WTC11 (cell line): ENCODE results near the gene C11orf97. TPM values are rescaled to one million over a fixed set of nuclear protein-coding genes. Genes with fewer than 3 reads are reported as not detected.

Experiments used
- ATAC-seq: fragments of 200-7000 bp; cut with Tn5 transposase; 2 replicates; pipeline ENCODE4 v1.10.0; 2021; ENCODE audit warnings: mild to moderate bottlenecking, moderate library complexity
- CTCF ChIA-PET: fragments of 300-600 bp; sonication (Branson Sonifier 250); formaldehyde crosslinking; loops from one replicate; lab custom pipeline; 2021; ENCODE audit warnings: antibody characterized with exemption; lab: Charles Lee
- POLR2A ChIA-PET: fragments of 350-600 bp; sonication (Branson Sonifier 250); formaldehyde crosslinking; loops from one replicate; lab custom pipeline; 2021; ENCODE audit warnings: antibody characterized with exemption; lab: Charles Lee
- DNase-seq: peaks from one replicate; pipeline ENCODE4 v3.0.0; 2021; ENCODE audit warnings: low spot score
- H3K27ac Mint-ChIP-seq: 2 replicates; pipeline ENCODE4 v1.8.0; 2021; ENCODE audit warnings: mixed read lengths
- H3K27me3 Mint-ChIP-seq: 2 replicates; pipeline ENCODE4 v1.8.0; 2021; ENCODE audit warnings: low read depth, mild to moderate bottlenecking, moderate library complexity, mixed read lengths
- H3K36me3 Mint-ChIP-seq: 2 replicates; pipeline ENCODE4 v1.8.0; 2021; ENCODE audit warnings: mixed read lengths
- H3K4me1 Mint-ChIP-seq: 2 replicates; pipeline ENCODE4 v1.8.0; 2022; ENCODE audit warnings: mixed read lengths
- H3K4me3 Mint-ChIP-seq: 2 replicates; pipeline ENCODE4 v1.8.0; 2021; ENCODE audit warnings: mild to moderate bottlenecking, moderate library complexity, mixed read lengths
- H3K9me3 Mint-ChIP-seq: 2 replicates; pipeline ENCODE4 v1.8.0; 2021; ENCODE audit warnings: mixed read lengths
- CTCF ChIP-seq: fragments of 200-600 bp; IDR thresholded peaks from 2 replicates; pipeline ENCODE4 v1.8.0; 2022; ENCODE audit warnings: antibody characterized with exemption
- FOXJ3 ChIP-seq: sonication (generic); formaldehyde crosslinking; IDR thresholded peaks from 2 replicates; pipeline ENCODE4 v1.9.0; 2021; ENCODE audit warnings: missing genetic modification reagents, mild to moderate bottlenecking, borderline replicate concordance
- FOXK1 ChIP-seq: sonication (generic); formaldehyde crosslinking; IDR thresholded peaks from 2 replicates; pipeline ENCODE4 v1.8.0; 2022; ENCODE audit warnings: mild to moderate bottlenecking, moderate library complexity, missing genetic modification reagents
- GABPB1 ChIP-seq: sonication (generic); formaldehyde crosslinking; IDR thresholded peaks from 2 replicates; pipeline ENCODE4 v1.8.1; 2023; ENCODE audit warnings: mild to moderate bottlenecking, missing genetic modification reagents
- GRHL2 ChIP-seq: fragments of 250-450 bp; sonication (Bioruptor Pico); IDR thresholded peaks from 2 replicates; pipeline ENCODE4 v1.8.0; 2022; ENCODE audit warnings: mild to moderate bottlenecking, moderate library complexity; ENCODE audit not compliant: insufficient replicate concordance, severe bottlenecking
- HMGA2 ChIP-seq: fragments of 250-450 bp; sonication (Bioruptor Pico); IDR thresholded peaks from 2 replicates; pipeline ENCODE4 v1.4.0; 2021; ENCODE audit warnings: mild to moderate bottlenecking, moderate library complexity
- HMGXB4 ChIP-seq: sonication (generic); formaldehyde crosslinking; IDR thresholded peaks from 2 replicates; pipeline ENCODE4 v1.8.1; 2023; ENCODE audit warnings: mild to moderate bottlenecking, moderate library complexity, missing genetic modification reagents
- JUN ChIP-seq: sonication (generic); formaldehyde crosslinking; IDR thresholded peaks from 2 replicates; pipeline ENCODE4 v1.8.0; 2023; ENCODE audit warnings: mild to moderate bottlenecking, missing genetic modification reagents
- NFATC4 ChIP-seq: fragments of 250-450 bp; sonication (Bioruptor Pico); IDR thresholded peaks from 2 replicates; pipeline ENCODE4 v1.9.0; 2021; ENCODE audit warnings: mild to moderate bottlenecking
- NFYB ChIP-seq: sonication (generic); formaldehyde crosslinking; conservative IDR thresholded peaks from 2 replicates; pipeline ENCODE4 v1.8.0; 2022; ENCODE audit warnings: low read depth, missing genetic modification reagents
- NR1H2 ChIP-seq: sonication (generic); formaldehyde crosslinking; IDR thresholded peaks from 2 replicates; pipeline ENCODE4 v1.9.0; 2021; ENCODE audit warnings: mild to moderate bottlenecking, moderate library complexity, missing genetic modification reagents
- NR3C1 ChIP-seq: sonication (generic); formaldehyde crosslinking; conservative IDR thresholded peaks from 2 replicates; pipeline ENCODE4 v1.8.1; 2023; ENCODE audit warnings: low read depth, mild to moderate bottlenecking, missing genetic modification reagents
- OVOL2 ChIP-seq: fragments of 250-450 bp; sonication (Bioruptor Pico); IDR thresholded peaks from 2 replicates; pipeline ENCODE4 v1.9.0; 2021; ENCODE audit warnings: mild to moderate bottlenecking, borderline replicate concordance
- PREB ChIP-seq: sonication (generic); formaldehyde crosslinking; IDR thresholded peaks from 2 replicates; pipeline ENCODE4 v1.8.1; 2022; ENCODE audit warnings: mild to moderate bottlenecking, missing genetic modification reagents, moderate library complexity, borderline replicate concordance
- SMAD4 ChIP-seq: sonication (generic); formaldehyde crosslinking; IDR thresholded peaks from 2 replicates; pipeline ENCODE4 v1.8.0; 2022; ENCODE audit warnings: mild to moderate bottlenecking, missing genetic modification reagents
- SP1 ChIP-seq: sonication (generic); formaldehyde crosslinking; conservative IDR thresholded peaks from 2 replicates; pipeline ENCODE4 v1.8.1; 2022; ENCODE audit warnings: missing genetic modification reagents
- TEAD4 ChIP-seq: sonication (generic); formaldehyde crosslinking; IDR thresholded peaks from 2 replicates; pipeline ENCODE4 v1.8.0; 2022; ENCODE audit warnings: mild to moderate bottlenecking, missing genetic modification reagents
- ZNF317 ChIP-seq: sonication (generic); formaldehyde crosslinking; IDR thresholded peaks from 2 replicates; pipeline ENCODE4 v1.8.1; 2023; ENCODE audit warnings: low read depth, mild to moderate bottlenecking, moderate library complexity, missing genetic modification reagents, borderline replicate concordance
- ZNF396 ChIP-seq: fragments of 250-450 bp; sonication (Bioruptor Pico); IDR thresholded peaks from 2 replicates; pipeline ENCODE4 v1.8.0; 2021; ENCODE audit warnings: mild to moderate bottlenecking, moderate library complexity, borderline replicate concordance
- ZNF416 ChIP-seq: fragments of 250-450 bp; sonication (Bioruptor Pico); IDR thresholded peaks from 2 replicates; pipeline ENCODE4 v1.9.0; 2021; ENCODE audit warnings: mild to moderate bottlenecking, inconsistent platforms
- ZNF512 ChIP-seq: sonication (generic); formaldehyde crosslinking; IDR thresholded peaks from 2 replicates; pipeline ENCODE4 v1.8.1; 2022; ENCODE audit warnings: missing genetic modification reagents, borderline replicate concordance
- total RNA-seq: library from RNA; stranded (reverse); gene quantifications from 3 replicates; pipeline ENCODE4 v1.2.3, GENCODE V29; 2021
- TF ChIP-seq, protein P1 (sequence below): sonication (generic); formaldehyde crosslinking; IDR thresholded peaks from 2 replicates; pipeline ENCODE4 v1.8.1; 2022; ENCODE audit warnings: mild to moderate bottlenecking, moderate library complexity, missing genetic modification reagents
- TF ChIP-seq, protein P2 (sequence below): fragments of 250-450 bp; sonication (Bioruptor Pico); IDR thresholded peaks from 2 replicates; pipeline ENCODE4 v1.9.0; 2021; ENCODE audit warnings: moderate library complexity, mild to moderate bottlenecking, inconsistent platforms, borderline replicate concordance
- TF ChIP-seq, protein P3 (sequence below): sonication (generic); formaldehyde crosslinking; IDR thresholded peaks from 2 replicates; pipeline ENCODE4 v1.8.1; 2023; ENCODE audit warnings: mild to moderate bottlenecking, missing genetic modification reagents, moderate library complexity

Gene C11orf97
- total RNA-seq, 1 experiment from 2014 or later = not detected

- POLR2A ChIA-PET = interaction anchor here (1.1 kb wide), 1 partner anchor 22 kb away, joined by 3 read pairs; the partner anchor contains the start of gene FUT4
- H3K36me3 Mint-ChIP-seq = no peaks in the 10 kb centered on the region
- no peaks in the 10 kb centered on the region for H3K9me3 Mint-ChIP-seq
These were observed 9.4 kb downstream of the C11orf97 start for GRCh38 chr11:94521684-94522083.

DNA sequence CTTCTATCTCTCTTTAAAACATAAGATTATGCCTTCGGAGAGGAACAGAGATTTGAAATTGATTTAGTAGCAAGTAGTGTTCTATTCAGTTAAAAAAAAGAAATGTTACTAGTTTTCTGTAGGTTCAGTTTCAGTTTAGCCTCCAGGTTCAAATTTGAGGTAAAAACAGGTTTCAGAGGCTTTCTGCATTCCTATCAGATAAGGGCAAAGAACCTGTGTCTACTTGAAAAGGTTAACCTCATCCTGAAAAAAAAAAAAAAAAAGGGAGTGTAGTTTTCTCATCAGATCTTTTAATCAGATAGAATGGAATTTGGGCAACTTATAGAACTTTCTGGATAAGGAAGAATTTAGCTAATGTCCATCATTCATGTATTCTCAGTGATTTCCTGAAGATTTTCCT, 12.1 kb downstream of the C11orf97 start:
- ChIA-PET CTCF (interaction anchor here (1.9 kb wide), 1 partner anchor 629 kb away, joined by 5 read pairs; no protein-coding TSS in a partner anchor), POLR2A (interaction anchor here (0.7 kb wide), 1 partner anchor 1770 kb away, joined by 4 read pairs; no protein-coding TSS in a partner anchor)
- DNase-seq (no peak), ATAC-seq (no peak)
- H3K36me3 Mint-ChIP-seq = no peaks in the 10 kb centered on the region
- H3K27ac Mint-ChIP-seq = no peak overlapping the region
- H3K27me3 Mint-ChIP-seq = peaks cover 16% of the 10 kb centered on the region
- H3K4me1 Mint-ChIP-seq = no peaks in the 10 kb centered on the region
- no peak overlapping the region for H3K4me3 Mint-ChIP-seq
- H3K9me3 Mint-ChIP-seq = no peaks in the 10 kb centered on the region
- TF ChIP-seq NR3C1 (CRISPR knock-in tag) = no peak
- no peak for TF ChIP-seq OVOL2
- no peak for TF ChIP-seq GABPB1 (CRISPR knock-in tag)
- TF ChIP-seq PREB = no peak
- TF ChIP-seq, protein P1, sequence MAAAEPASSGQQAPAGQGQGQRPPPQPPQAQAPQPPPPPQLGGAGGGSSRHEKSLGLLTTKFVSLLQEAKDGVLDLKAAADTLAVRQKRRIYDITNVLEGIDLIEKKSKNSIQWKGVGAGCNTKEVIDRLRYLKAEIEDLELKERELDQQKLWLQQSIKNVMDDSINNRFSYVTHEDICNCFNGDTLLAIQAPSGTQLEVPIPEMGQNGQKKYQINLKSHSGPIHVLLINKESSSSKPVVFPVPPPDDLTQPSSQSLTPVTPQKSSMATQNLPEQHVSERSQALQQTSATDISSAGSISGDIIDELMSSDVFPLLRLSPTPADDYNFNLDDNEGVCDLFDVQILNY (CRISPR knock-in tag) = no peak
- no peak for TF ChIP-seq HMGA2
- TF ChIP-seq, protein P2, sequence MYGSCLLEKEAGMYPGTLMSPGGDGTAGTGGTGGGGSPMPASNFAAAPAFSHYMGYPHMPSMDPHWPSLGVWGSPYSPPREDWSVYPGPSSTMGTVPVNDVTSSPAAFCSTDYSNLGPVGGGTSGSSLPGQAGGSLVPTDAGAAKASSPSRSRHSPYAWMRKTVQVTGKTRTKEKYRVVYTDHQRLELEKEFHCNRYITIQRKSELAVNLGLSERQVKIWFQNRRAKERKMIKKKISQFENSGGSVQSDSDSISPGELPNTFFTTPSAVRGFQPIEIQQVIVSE (CRISPR knock-in tag) = no peak
- TF ChIP-seq ZNF512 (CRISPR knock-in tag) = no peak
- no peak for TF ChIP-seq JUN
- no peak for TF ChIP-seq NFATC4 (CRISPR knock-in tag)
- no peak for TF ChIP-seq FOXJ3 (CRISPR knock-in tag)
- TF ChIP-seq GRHL2 = no peak
- TF ChIP-seq, protein P3, sequence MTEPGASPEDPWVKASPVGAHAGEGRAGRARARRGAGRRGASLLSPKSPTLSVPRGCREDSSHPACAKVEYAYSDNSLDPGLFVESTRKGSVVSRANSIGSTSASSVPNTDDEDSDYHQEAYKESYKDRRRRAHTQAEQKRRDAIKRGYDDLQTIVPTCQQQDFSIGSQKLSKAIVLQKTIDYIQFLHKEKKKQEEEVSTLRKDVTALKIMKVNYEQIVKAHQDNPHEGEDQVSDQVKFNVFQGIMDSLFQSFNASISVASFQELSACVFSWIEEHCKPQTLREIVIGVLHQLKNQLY (CRISPR knock-in tag) = no peak
- no peak for TF ChIP-seq HMGXB4 (CRISPR knock-in tag)
- TF ChIP-seq FOXK1 (CRISPR knock-in tag) = no peak
- no peak for TF ChIP-seq NFYB (CRISPR knock-in tag)
- TF ChIP-seq ZNF416 (CRISPR knock-in tag) = no peak
- TF ChIP-seq SP1 = no peak
- TF ChIP-seq TEAD4 (CRISPR knock-in tag) = no peak

More at GRCh38 chr11:94521684-94522083, 9.4 kb downstream of the C11orf97 start:
- CTCF ChIA-PET = interaction anchor here (0.6 to 1.5 kb wide), 19 partner anchors 8 to 626 kb away, joined by 3 to 12 read pairs (median 4); partner anchors contain the start of genes C11orf97, CWC15, FUT4 and KDM4D
- ATAC-seq (peak; percentile 96), DNase-seq (no peak)
- Mint-ChIP-seq H3K4me3 (no peak overlapping the region), H3K4me1 (no peaks in the 10 kb centered on the region), H3K27ac (no peak overlapping the region), H3K27me3 (peaks cover 11% of the 10 kb centered on the region)
- TF ChIP-seq CTCF (peak; percentile 24; the same call in 1 of the 2 replicates), ZNF396 (CRISPR knock-in tag) (no peak), NR1H2 (no peak), SMAD4 (CRISPR knock-in tag) (no peak), ZNF317 (CRISPR knock-in tag) (no peak)
